PC-3 (cell line): Measurements from ENCODE around the gene SLC5A5.

ENCODE experiments used
- EZH2 ChIP-seq: fragments of 300-600 bp; sonication (generic); IDR thresholded peaks from one replicate; pipeline ENCODE4 v1.6.1; 2017; ENCODE audit warnings: antibody characterized with exemption, mild to moderate bottlenecking, low read length; ENCODE audit not compliant: unreplicated experiment
- TF ChIP-seq, protein P1 (sequence below): fragments of 300-600 bp; sonication (generic); conservative IDR thresholded peaks from 2 replicates; pipeline ENCODE4 v1.5.1; 2017; ENCODE audit warnings: antibody characterized with exemption, low read depth, mild to moderate bottlenecking, low read length

GRCh38 chr19:17883627-17884410 is 12.1 kb downstream of the SLC5A5 start:
- TF ChIP-seq, protein P1, sequence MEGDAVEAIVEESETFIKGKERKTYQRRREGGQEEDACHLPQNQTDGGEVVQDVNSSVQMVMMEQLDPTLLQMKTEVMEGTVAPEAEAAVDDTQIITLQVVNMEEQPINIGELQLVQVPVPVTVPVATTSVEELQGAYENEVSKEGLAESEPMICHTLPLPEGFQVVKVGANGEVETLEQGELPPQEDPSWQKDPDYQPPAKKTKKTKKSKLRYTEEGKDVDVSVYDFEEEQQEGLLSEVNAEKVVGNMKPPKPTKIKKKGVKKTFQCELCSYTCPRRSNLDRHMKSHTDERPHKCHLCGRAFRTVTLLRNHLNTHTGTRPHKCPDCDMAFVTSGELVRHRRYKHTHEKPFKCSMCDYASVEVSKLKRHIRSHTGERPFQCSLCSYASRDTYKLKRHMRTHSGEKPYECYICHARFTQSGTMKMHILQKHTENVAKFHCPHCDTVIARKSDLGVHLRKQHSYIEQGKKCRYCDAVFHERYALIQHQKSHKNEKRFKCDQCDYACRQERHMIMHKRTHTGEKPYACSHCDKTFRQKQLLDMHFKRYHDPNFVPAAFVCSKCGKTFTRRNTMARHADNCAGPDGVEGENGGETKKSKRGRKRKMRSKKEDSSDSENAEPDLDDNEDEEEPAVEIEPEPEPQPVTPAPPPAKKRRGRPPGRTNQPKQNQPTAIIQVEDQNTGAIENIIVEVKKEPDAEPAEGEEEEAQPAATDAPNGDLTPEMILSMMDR: no peak
- TF ChIP-seq EZH2: no peak
